ENCODE data around the gene ILK.

The ILK gene

GRCh38 chr11:6615046-6615445 is 11.5 kb downstream of the ILK start:
- DNase-seq, result peak in 1 of 42 donors; percentile 11
- intact Hi-C loops (cut with DNase I), result no loop called here

GRCh38 chr11:6615882-6616585 is 12.5 kb downstream of the ILK start:
- intact Hi-C loops (cut with DNase I), result no loop called here
- DNase-seq, result no peak

- intact Hi-C loops (cut with DNase I), result no loop called here
- DNase-seq, result no peak
Observed at GRCh38 chr11:6616596-6617250, 13.1 kb downstream of the ILK start.

- intact Hi-C loops (cut with DNase I), result no loop called here
- no peak for DNase-seq
Observed at GRCh38 chr11:6617315-6617781, 13.8 kb downstream of the ILK start.

GRCh38 chr11:6618117-6619003 is 14.8 kb downstream of the ILK start:
- intact Hi-C loops (cut with DNase I), result no loop called here
- DNase-seq, result peak in 35 of 42 donors; percentile 18 to 77 (median 56)

- peak; percentile 88 to 99 (median 97) for DNase-seq
- intact Hi-C loops (cut with DNase I), result no loop called here
Observed at GRCh38 chr11:6619004-6619745, 15.6 kb downstream of the ILK start, which contains the start of gene TPP1. TPP1 (minus strand) TSS chr11:6619422; CDS start chr11:6619400, 22 bp downstream.

GRCh38 chr11:6620636-6621035 is 17.1 kb downstream of the ILK start:
- no peak for DNase-seq
- intact Hi-C loops (cut with DNase I), result no loop called here

- intact Hi-C loops (cut with DNase I), result no loop called here
- no peak for DNase-seq
Observed at GRCh38 chr11:6621711-6622211, 18.2 kb downstream of the ILK start.

GRCh38 chr11:6622261-6623171 is 18.9 kb downstream of the ILK start:
- intact Hi-C loops (cut with DNase I), result no loop called here
- no peak for DNase-seq

- DNase-seq, result no peak
- intact Hi-C loops (cut with DNase I), result no loop called here
Observed at GRCh38 chr11:6623391-6624363, 20.1 kb downstream of the ILK start.

GRCh38 chr11:6625156-6625831 is 21.7 kb downstream of the ILK start:
- DNase-seq, result peak in 1 of 42 donors; percentile 18
- intact Hi-C loops (cut with DNase I), result no loop called here

GRCh38 chr11:6625832-6626420 is 22.4 kb downstream of the ILK start:
- intact Hi-C loops (cut with DNase I), result no loop called here
- DNase-seq, result no peak

- DNase-seq, result peak in 38 of 42 donors; percentile 28 to 83 (median 59)
- intact Hi-C loops (cut with DNase I), result no loop called here
Observed at GRCh38 chr11:6626971-6627761, 23.6 kb downstream of the ILK start.

GRCh38 chr11:6627762-6628241 is 24.2 kb downstream of the ILK start:
- DNase-seq, result no peak
- intact Hi-C loops (cut with DNase I), result no loop called here

- intact Hi-C loops (cut with DNase I), result no loop called here
- no peak for DNase-seq
Observed at GRCh38 chr11:6628526-6628925, 25.0 kb downstream of the ILK start.
